NT2/D1 (cell line): Measurements from ENCODE around the gene TLE5.

Experiments used
- SUZ12 ChIP-seq: IDR thresholded peaks from 2 replicates; pipeline ENCODE4 v1.6.1; 2011; ENCODE audit not compliant: insufficient read length, insufficient read depth; ENCODE audit errors: extremely low read depth
- YY1 ChIP-seq: IDR thresholded peaks from 2 replicates; pipeline ENCODE4 v1.6.1; 2011; ENCODE audit not compliant: insufficient read length, insufficient read depth

GRCh38 chr19:3053218-3053621 is 9.1 kb downstream of the TLE5 start:
- TF ChIP-seq SUZ12 (no peak), YY1 (no peak)
